Measurements from ENCODE around the gene MRPL43. TPM values are rescaled to one million over a fixed set of nuclear protein-coding genes. Genes with fewer than 3 reads are reported as not detected.

MRPL43 gene
- total RNA-seq, 4 donors from 2014 or later: 57.3 to 86.7 (median 65.3) TPM

DNA sequence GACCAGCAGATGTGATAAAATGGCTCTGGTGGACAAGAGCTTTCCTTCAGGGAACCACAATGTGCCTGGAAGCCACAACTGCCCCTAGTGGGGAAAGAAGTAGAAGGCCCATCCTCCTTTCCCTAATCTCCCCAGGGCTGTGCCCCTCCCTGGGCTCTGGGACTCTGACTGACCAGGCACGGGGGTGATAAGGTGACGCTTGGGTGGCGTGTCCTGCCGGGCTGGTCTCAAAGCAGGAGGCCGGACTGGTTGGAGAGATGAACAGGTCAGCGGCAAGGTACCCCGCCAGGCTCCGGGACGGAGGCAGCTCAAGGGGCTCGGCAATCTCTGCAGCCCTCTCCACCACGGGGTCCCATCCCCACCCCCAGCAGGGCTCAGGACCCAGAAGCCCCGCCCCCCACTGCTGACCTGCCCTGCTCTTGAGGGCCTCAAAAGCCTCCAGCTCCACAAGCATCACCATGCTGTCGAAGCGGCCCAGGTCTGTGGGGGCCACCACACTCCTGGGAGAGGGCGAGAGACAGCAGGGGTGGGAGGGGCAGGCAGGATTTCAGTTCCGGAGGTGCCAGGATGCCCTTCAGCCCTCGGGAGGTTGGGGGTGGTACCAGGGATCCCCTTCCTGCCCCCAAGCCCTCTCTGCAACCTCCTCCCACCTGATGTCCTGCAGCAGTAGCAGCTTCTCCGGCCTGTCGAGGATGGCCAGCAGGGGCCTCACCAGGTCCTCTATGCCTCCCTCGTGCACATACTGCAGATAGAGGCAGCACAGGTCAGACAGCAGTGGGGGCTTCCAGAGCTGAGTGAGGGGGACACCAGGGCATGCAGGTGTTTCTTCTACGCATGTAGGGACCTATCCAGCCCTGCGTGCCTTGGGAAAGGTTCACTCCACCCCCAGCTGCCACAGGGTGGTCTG is 24.5 kb upstream of the MRPL43 start:
- TF ChIP-seq, protein P1, sequence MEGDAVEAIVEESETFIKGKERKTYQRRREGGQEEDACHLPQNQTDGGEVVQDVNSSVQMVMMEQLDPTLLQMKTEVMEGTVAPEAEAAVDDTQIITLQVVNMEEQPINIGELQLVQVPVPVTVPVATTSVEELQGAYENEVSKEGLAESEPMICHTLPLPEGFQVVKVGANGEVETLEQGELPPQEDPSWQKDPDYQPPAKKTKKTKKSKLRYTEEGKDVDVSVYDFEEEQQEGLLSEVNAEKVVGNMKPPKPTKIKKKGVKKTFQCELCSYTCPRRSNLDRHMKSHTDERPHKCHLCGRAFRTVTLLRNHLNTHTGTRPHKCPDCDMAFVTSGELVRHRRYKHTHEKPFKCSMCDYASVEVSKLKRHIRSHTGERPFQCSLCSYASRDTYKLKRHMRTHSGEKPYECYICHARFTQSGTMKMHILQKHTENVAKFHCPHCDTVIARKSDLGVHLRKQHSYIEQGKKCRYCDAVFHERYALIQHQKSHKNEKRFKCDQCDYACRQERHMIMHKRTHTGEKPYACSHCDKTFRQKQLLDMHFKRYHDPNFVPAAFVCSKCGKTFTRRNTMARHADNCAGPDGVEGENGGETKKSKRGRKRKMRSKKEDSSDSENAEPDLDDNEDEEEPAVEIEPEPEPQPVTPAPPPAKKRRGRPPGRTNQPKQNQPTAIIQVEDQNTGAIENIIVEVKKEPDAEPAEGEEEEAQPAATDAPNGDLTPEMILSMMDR (IDR thresholded peaks at IDR 0.05; ENCODE audit: low read depth): no peak

DNA sequence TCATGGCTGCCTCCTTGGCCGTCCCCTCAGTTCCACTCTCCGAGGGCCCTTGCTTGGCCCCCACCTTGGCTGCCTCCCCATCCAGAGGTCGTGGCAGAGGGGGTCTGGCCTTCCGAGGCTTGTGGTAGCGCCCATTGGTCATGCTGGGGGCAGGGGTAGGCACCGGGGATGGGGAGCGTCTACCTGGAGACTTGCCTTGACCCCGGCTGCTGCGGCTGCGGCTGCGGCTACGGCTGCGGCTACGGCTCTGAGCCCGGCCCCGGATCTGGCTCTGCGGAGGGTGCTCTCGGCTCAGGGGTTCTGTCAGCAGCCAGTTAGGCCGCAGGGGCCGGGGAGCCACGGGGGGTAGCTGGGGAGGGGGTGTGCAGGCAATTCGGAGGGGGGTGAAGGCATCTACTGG is 23.0 kb upstream of the MRPL43 start:
- TF ChIP-seq, protein P1 (IDR thresholded peaks at IDR 0.05; ENCODE audit: low read depth): no peak

DNA sequence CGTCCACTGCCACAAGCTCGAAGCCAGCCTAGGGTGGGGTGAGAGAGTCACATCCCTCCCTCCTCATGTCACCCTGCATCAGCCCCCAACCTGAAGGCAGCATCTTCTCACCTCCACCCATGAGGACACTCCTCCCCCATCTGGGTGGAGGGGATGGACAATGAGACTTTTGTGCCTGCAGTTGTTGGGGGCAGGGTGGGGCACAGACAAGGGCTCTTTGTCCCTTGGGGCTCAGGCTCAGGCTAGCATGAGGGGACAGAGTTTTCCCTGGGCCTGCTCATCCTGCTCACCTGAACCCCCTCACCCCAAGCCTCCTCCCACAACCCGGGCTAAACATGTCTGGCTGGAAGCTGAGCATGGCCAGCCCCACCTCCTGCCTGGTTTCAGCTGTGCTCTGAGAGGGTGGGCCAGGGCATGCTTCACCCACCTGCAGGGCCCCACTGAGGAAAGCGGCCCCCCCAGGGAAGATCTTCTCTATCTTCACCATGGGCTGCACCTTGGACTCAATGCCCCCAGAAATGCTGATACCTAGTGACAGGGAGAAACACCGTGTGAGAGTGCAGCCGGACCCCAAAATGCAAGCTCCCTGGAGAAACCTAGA is 21.6 kb upstream of the MRPL43 start:
- TF ChIP-seq, protein P1 (IDR thresholded peaks at IDR 0.05; ENCODE audit: low read depth): no peak

DNA sequence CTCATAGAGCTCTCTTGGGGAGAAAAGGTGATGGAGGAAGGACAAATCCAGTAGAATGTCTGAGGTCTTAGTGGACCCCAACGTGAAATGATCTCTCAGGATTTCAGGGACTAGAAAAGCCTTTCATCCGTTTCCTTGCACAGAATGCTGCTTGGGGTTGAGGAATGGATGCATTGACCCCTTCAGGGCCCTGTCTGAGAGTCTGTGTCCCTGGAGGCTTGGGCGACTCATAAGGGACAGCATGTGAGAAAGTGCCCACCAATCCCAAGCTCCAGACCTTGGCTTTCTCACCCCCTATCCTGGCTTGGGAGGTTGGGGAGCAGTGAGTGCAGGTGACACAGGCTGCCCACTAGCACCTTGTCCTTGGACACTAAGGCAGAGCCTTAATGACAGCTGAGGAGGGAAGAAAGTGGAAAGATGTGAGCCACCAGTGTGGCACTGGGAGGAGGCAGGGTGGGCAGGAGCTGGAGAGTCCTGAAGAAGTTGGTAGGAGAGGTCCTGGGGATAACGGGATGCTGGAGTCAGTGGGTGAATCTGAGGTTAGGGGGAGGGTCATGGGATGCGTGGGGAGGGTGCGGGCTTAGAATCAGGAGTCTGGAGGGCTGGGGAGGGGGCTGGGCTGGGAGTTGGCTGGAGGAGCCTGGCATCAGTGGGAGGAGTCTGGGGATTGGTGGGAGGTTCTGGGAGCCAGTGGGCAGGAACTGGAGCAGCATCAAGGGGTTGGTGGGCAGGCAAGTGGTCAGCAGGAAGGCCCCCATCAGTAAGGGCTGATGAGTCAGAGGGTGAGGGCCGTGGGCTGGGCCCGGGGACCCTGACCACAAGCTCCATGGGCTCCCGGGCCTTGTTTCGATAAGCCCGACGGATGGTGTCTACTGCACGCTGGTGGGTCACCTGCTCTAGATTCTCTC is 20.9 kb upstream of the MRPL43 start:
- TF ChIP-seq, protein P1 (IDR thresholded peaks at IDR 0.05; ENCODE audit: low read depth): no peak

DNA sequence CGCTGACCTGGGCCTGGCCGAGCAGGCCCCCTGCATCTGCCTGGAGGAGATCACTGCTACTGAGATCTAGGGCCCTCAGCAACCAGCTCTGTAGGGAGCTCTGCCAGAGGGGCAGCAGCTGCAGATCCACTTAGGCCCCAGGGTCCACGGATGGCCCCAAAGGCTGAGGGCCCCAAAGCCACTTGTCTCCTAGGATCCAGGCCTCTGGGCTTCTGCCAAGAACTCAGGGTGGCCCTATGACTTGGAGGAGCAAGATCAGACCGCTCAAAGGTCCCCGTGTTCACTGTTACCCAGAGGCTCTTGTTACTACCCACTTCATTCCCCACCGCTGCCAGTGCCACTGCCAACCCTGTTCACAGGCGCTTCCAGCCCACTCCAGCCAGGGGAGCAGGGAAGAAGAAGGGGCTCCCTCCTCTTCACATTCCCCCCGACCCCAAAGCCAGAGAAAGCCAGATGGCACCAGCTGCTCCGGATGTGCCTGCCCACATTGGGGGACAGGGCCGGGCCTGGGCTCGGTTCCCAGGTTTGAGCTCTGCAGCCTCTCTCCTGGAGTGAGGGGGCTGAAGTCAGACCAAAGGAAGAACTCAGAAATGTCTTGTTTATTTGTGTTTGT is 19.9 kb upstream of the MRPL43 start:
- TF ChIP-seq, protein P1 (IDR thresholded peaks at IDR 0.05; ENCODE audit: low read depth): no peak

DNA sequence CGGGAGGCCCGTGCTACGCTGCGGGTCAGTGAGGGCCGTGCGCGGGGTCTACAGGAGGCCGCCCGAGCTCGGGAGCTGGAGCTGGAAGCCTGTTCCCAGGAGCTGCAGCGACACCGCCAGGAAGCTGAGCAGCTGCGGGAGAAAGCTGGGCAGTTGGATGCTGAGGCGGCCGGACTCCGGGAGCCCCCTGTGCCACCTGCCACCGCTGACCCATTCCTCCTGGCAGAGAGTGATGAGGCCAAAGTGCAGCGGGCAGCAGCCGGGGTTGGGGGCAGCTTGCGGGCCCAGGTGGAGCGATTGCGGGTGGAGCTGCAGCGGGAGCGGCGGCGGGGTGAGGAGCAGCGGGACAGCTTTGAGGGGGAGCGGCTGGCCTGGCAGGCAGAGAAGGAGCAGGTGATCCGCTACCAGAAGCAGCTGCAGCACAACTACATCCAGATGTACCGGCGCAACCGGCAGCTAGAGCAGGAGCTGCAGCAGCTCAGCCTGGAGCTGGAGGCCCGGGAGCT is 19.3 kb upstream of the MRPL43 start:
- TF ChIP-seq, protein P1 (IDR thresholded peaks at IDR 0.05; ENCODE audit: low read depth): no peak

Data from subcutaneous adipose tissue (tissue), 4 donors.